Measurements from ENCODE around the gene LRRC74B.

LRRC74B gene

GRCh38 chr22:21077884-21078508 is 32.2 kb downstream of the LRRC74B start:
- no peak for TF ChIP-seq CTCF (IDR thresholded peaks at IDR 0.05)
- intact Hi-C loops (cut with DNase I; ENCODE audit: low total_unique reads) = no loop called here

GRCh38 chr22:21078916-21079315 is 33.2 kb downstream of the LRRC74B start:
- no peak for TF ChIP-seq CTCF (IDR thresholded peaks at IDR 0.05)
- no peaks in the 10 kb centered on the region for H3K36me3 ChIP-seq
- no peaks in the 10 kb centered on the region for H3K9me3 ChIP-seq
- no peaks in the 10 kb centered on the region for H3K4me1 ChIP-seq
- intact Hi-C loops (cut with DNase I; ENCODE audit: low total_unique reads) = no loop called here
- H3K27ac ChIP-seq = no peak overlapping the region
- H3K4me3 ChIP-seq = no peak overlapping the region
- no peak for DNase-seq
- peaks cover 0 to 23% of the 10 kb centered on the region in 2 donors for H3K27me3 ChIP-seq

More at GRCh38 chr22:21077884-21078508, 32.2 kb downstream of the LRRC74B start:
- Histone ChIP-seq H3K36me3 (no peaks in the 10 kb centered on the region), H3K4me1 (no peaks in the 10 kb centered on the region), H3K9me3 (no peaks in the 10 kb centered on the region), H3K27me3 (peaks cover 0 to 23% of the 10 kb centered on the region in 2 donors), H3K4me3 (no peak overlapping the region), H3K27ac (no peak overlapping the region)
- DNase-seq = no peak

GRCh38 chr22:21079493-21079892 is 33.7 kb downstream of the LRRC74B start:
- H3K4me3 ChIP-seq = no peak overlapping the region
- no peaks in the 10 kb centered on the region for H3K36me3 ChIP-seq
- no peak for TF ChIP-seq CTCF (IDR thresholded peaks at IDR 0.05)
- DNase-seq = no peak
- H3K9me3 ChIP-seq = no peaks in the 10 kb centered on the region
- peaks cover 0 to 23% of the 10 kb centered on the region in 2 donors for H3K27me3 ChIP-seq
- H3K4me1 ChIP-seq = no peaks in the 10 kb centered on the region
- no peak overlapping the region for H3K27ac ChIP-seq
- intact Hi-C loops (cut with DNase I; ENCODE audit: low total_unique reads) = no loop called here

- intact Hi-C loops (cut with DNase I; ENCODE audit: low total_unique reads) = no loop called here
- no peaks in the 10 kb centered on the region for H3K4me1 ChIP-seq
- H3K27ac ChIP-seq = no peak overlapping the region
- H3K36me3 ChIP-seq = no peaks in the 10 kb centered on the region
- TF ChIP-seq CTCF (IDR thresholded peaks at IDR 0.05) = no peak
- no peak overlapping the region for H3K4me3 ChIP-seq
- DNase-seq = no peak
- H3K27me3 ChIP-seq = peaks cover 0 to 23% of the 10 kb centered on the region in 2 donors
- no peaks in the 10 kb centered on the region for H3K9me3 ChIP-seq
Measured at GRCh38 chr22:21080435-21081137, 34.8 kb downstream of the LRRC74B start.

GRCh38 chr22:21082248-21082647 is 36.5 kb downstream of the LRRC74B start:
- H3K4me1 ChIP-seq = no peaks in the 10 kb centered on the region
- H3K4me3 ChIP-seq = no peak overlapping the region
- peaks cover 0 to 23% of the 10 kb centered on the region in 2 donors for H3K27me3 ChIP-seq
- TF ChIP-seq CTCF (IDR thresholded peaks at IDR 0.05) = no peak
- no peaks in the 10 kb centered on the region for H3K9me3 ChIP-seq
- no peak for DNase-seq
- no peaks in the 10 kb centered on the region for H3K36me3 ChIP-seq
- intact Hi-C loops (cut with DNase I; ENCODE audit: low total_unique reads) = no loop called here
- H3K27ac ChIP-seq = no peak overlapping the region
